Lung microvascular endothelial cell (primary cell): ENCODE results near the gene DHRS7C. TPM values are rescaled to one million over a fixed set of nuclear protein-coding genes. Genes with fewer than 3 reads are reported as not detected.

ENCODE experiments used
- DNase-seq, 2 donors: peaks; one replicate each; pipeline versions ENCODE4 v3.0.0 to v3.0.0-alpha.2; 2010; ENCODE audit warnings: low read depth in 2 of 2
- total RNA-seq: library from RNA; depleted of rRNA; stranded (reverse); fragments of >200 nt; gene quantifications from 2 replicates; pipeline ENCODE4 v1.2.1, GENCODE V29; 2014

The DHRS7C gene, protein sequence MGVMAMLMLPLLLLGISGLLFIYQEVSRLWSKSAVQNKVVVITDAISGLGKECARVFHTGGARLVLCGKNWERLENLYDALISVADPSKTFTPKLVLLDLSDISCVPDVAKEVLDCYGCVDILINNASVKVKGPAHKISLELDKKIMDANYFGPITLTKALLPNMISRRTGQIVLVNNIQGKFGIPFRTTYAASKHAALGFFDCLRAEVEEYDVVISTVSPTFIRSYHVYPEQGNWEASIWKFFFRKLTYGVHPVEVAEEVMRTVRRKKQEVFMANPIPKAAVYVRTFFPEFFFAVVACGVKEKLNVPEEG
- total RNA-seq: not detected in 2 replicates

DNA sequence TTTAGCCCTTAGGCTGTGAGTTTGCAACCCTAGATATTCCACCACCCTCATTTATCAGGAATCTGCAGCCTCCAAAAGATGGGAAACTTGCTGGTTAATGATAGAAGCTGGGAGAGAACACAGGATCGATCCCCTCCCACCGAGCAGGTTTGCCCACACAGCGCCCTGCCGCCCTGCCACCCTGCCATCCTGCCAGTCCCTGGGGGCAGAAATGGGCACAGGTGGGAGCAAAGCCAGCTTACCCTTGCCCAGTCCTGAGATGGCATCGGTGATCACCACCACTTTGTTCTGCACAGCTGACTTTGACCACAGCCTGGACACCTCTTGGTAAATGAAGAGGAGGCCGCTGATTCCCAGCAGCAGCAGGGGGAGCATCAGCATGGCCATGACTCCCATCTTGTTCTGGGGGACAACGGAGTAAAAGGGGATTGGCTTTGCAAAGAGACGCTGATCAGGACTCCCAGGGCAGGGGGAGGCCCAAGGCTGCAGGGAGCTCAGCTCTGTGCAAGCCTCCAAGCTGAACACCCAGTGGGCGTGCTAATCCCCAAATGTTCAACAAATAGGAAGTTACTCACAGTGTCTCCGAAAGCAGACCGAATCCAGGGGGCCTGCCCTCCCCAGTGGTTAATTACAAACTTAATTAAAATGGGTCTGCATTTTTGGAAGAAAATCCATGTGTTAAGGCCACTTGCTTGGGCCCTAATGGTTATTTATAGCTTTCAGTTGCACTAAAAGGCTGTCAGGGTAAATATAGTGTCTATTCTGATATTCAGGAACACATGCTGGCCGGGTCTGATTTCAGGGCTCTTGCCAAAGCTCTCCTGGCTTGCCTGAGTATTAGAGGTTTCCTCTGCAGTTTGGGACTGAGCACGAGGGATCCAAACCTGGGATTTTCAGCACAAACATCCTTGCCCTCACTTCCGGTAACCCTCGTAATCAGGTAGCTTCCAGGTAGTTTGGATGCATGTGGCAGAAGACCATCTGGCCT is at the start of gene DHRS7C:
DHRS7C (minus strand) TSS at position 704 of the 988 bp plus-strand sequence; CDS start at position 396, 308 bp downstream.
- no peak for DNase-seq

DNA sequence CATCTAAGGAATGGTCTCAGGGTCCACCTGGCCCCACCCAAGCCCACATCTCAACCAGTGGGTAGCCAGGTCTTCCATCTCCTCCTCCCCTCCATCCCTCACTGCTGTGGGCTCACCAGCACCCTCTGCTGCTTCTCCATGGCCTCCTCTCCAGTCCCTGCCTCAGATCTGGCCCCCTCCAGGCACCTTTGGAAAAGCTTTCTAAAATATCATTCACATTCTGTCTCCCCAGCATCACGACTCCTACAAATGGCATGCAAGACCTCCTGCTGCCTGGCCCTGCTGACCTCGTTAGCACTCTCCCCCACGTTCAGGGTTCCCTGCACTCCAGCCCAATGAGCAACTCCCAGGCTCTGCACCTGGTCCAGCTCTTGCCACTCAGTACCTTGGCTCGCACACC is 48.0 kb upstream of the DHRS7C start:
- DNase-seq: no peak

DNA sequence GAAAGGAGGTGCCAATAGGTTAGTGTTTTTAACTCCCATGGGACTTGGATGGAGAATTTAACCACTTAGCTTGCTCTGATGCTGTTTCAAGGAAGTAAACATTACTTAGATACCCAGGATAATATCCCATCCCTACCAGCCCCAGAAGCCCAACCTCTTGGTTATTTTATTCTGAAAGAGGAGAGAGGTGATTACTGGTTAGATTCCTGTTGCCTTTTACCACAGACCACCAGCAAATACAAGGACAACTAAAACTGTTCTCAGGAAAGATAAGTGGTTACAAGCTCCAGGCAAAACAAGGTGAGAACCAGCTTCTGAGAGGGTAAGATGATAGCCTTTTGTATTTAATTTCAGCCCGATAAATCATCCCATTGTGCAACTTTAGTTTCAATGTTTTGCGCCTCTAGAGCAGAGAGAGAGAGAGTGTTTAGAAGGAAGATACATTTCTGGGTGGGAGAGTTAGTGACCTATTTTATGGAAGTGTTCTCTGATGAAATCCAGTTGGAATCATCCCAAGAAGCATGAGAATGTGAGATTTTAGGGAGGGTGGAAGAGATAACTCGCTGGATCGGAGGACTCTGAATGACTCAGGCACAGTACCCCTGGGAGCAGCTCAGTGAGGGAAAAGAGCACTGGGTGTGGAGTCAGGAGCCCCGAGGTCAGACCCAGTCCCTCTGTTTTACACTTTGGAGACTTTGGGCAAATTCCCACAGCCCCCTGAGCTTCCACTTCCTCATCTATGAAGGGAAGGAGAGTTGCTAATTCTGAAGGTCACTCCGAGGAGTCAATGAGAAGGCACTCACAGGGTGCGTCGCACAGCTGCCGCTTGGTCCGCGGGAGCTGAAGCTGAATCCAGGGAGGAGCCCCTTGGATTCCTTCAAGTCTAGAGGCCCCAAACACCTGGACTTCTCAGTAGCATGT is 46.4 kb upstream of the DHRS7C start:
- no peak for DNase-seq

DNA sequence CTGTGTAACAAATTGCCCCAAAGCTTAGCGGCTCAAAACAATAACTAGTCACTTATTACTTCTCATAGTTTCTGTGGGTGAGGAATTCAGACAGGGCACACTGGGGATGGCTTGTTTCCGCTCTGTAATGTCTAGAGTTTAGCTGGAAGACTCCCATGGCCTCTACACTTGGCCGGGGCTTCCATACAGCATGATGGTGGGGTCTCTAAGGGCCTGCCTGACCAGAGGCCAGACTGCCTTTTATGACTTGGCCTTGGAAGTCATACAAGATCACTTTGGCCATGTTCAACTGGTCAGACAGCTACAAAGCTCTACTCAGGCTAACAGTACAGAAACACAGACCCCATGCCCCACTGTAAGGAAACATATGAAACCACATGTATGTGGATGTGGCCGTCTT is 42.5 kb upstream of the DHRS7C start:
- no peak for DNase-seq

DNA sequence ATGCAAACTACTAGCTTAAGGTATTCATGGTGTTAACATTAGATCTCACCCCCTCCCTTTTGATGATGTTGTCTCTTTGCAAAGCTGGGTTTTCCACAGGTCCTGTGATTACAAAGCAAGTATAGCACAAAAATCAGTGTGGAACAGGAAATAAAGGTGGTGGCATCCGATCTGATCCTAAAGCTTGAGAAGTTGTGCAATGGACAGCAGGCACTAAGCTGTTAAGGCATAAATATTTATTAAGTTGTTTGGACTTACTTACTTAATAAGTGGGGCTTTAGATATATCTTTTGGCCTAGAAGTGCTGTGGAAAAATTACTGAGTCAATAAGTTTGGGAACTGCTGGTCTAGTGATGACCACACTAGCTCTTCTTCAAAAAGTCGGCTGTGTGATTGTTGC is 39.3 kb upstream of the DHRS7C start:
- DNase-seq: no peak

DNA sequence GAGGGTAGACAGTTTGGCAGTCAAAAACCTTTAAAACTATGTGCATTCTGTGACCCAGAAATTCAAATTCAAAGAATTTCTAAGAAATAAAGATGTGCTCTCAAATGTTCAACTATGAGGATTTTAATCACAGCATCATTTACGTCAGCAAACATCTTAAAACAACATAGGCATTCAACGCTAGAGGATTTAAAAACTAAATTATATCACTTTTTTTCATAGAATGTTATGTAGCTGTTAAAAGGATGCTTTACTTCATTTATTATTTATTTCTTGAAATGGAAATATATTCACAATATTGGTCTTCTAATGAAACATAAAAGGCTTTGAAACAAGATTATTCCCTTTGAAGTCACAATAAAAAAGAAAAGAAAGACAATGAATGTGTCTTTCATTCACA is 38.0 kb upstream of the DHRS7C start:
- DNase-seq: no peak

DNA sequence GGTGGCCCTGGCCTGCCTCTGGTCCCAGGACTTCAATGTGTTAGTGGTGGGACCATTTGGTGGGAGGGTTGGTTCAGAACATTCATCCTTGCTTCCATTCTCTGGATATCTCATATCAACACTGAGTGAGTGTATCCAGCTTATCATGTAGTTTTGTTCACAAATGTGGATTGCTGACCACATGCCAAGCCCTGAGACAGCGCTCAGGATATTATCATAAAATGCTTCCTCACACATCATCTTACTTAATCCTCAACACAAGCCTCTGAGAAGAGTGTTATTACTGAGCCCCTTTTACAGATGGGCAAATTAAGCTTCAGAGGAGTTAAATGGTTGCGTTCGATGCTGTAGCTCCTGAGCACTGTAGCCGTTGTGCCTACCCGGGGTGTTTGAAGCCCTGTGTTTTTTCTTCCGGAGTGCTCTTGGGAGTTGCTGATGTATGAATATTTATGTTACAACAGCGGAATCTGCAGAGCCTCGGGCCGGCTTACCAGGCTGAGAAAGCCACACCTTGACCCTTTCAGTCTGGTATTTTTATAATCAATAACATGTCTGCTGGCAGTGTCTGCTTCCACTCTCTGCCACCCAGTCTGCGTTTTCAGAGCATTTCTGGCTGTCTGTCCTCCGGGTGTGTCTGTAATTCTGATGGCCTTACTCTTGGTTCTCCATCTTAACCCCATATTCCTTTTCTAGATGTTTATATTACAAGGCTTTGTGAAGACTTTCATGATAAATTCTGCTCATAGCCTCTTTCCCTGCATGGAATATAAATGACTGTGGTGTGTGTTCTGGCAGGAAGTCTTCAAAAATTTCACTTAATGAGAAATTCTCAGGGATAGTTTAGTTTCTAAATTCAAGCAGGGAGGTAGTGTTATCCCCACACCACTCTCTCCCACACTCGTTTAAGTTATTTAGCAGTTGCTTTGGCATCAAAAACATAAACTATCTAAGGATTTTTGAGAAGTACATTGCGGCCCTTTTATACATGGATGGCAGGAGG is 37.2 kb upstream of the DHRS7C start:
- DNase-seq: no peak

DNA sequence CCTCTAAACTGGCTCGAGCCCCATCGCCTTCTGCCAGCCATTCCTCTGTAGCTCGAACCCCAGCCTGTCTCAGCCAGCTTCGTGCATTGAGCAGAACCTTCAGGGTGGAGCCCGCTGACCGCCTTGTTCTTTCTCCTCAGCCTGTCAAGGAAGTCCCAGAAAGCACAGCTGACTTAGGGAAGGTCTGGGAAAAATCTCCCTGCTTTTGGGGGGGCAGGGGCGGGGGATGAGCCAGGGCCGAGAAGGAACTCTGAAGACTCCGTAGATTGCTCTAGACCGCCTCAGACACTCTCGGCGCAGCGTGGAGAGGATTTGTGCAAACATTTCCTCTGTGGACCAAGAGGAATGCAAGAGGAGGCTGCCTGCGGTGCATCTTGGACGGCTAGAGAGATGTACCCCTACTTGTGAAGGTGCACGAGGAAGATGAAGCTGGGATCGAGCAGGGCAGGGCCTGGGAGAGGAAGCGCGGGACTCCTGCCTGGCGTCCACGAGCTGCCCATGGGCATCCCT is 34.3 kb upstream of the DHRS7C start, which contains the start of gene GLP2R:
GLP2R (plus strand) TSS at position 284 of the 510 bp plus-strand sequence; CDS start at position 424, 140 bp downstream.
- DNase-seq: no peak

DNA sequence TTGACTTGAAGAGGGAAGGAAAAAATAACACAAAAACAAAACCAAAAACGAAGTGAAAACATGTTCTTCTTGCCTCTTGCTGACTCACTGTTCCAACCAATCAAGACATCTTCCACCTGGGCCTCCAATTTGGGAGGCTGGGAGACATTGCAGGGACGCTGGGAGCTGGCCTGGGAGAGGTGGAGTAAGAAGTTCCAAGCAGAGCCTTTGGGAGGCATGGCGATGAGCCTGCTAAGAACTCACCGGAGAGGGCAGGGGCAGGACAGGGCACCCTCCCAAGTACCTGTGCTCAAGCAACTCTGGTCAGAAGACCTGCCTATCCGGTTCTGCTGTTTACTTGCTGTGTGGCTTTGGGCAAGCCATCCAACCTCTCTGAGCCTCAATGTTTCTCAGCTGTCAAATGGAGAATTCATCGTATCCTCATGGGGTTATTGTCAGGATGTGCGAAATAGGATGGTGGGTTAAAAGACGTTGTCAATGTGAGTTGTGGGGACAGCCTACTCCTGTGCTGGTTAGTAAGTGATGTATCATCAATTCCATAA is 33.5 kb upstream of the DHRS7C start:
- DNase-seq: no peak

DNA sequence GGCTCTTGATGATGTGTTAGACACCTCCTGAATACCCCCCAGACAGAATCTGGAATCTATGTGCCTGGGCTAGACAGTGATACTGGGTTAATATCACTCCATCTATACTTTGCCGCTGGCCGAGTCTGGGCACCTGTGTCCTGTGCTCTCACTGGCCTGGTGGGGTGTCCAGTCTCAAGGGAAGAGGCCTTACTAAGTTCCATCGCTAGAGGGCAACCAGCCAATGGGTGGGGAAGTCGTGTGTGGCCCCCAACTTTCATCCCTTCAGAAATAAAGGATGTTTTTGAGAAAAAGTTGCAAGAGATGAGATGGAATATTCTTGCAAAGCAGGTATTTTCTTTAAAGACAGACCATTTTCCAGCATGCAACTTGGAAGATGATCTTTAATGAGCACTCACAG is 32.7 kb upstream of the DHRS7C start:
- no peak for DNase-seq

DNA sequence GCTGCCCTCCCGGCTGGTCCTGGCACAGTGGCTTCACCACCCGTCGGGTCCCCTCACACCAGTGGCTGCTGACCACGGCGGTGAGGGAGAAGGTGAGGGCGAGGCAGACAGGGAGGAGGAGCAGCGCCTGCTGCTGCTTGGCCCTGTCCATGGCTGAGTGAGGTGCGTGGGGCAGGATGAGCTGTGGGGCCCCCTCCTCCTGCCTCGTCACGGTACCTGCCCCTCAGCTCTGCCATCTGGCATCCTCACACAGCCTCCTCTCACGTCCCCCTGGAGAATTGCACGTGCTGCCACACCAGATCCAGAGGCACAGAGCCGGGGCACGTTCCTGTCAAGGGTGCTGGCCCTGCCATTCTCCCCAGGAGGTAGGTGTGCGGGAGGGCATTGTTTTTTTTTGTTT is 30.5 kb upstream of the DHRS7C start, which contains the start of gene GSG1L2:
GSG1L2 (minus strand) TSS at position 159 of the 400 bp plus-strand sequence; CDS start at position 151, 8 bp downstream.
- DNase-seq: no peak

DNA sequence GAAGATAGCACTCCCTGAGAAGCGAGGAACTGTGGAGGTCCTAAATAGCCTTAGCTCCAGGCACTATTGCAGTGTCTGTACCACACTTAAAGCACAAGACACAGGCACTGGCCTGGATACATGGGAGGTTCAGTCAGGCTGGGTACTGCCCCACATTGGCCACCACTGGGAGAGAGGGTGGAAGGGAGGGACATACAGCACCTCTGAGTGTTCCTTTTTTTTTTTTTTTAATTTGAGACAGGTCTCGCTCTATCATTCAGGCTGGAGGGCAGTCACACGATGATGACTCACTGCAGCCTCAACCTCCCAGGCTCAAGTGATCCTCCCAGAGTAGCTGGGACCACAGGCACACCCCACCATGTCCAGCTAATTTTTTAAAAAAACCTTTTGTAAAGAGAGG is 29.1 kb upstream of the DHRS7C start:
- DNase-seq: no peak

- DNase-seq: no peak
Observed at GRCh38 chr17:9818760-9819159, 27.4 kb upstream of the DHRS7C start.

DNA sequence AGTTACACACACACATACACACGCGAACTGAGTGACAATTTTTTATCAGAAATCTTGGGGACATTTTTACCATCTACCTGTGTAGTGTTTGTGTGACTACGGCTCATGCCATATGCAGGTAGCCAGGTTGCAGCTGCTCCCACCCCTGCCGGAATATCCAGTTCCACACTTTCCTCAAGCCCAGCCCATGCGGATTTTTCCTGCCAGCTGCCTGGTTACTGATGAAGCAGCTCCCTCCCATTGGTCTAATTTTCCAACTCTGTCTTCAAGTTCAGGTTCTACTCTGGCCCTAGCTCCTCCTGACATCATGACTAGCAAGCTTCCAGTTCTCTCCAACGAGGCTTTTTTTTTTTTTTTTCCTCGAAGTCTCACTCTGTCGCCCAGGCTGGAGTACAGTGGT is 25.7 kb upstream of the DHRS7C start:
- no peak for DNase-seq

- no peak for DNase-seq
Observed at GRCh38 chr17:9816472-9816871, 25.1 kb upstream of the DHRS7C start.

- no peak for DNase-seq
Observed at GRCh38 chr17:9814337-9814945, 23.0 kb upstream of the DHRS7C start.

GRCh38 chr17:9813166-9813565 is 21.8 kb upstream of the DHRS7C start:
- DNase-seq: no peak

- no peak for DNase-seq
Observed at GRCh38 chr17:9811537-9811936, 20.1 kb upstream of the DHRS7C start.

DNA sequence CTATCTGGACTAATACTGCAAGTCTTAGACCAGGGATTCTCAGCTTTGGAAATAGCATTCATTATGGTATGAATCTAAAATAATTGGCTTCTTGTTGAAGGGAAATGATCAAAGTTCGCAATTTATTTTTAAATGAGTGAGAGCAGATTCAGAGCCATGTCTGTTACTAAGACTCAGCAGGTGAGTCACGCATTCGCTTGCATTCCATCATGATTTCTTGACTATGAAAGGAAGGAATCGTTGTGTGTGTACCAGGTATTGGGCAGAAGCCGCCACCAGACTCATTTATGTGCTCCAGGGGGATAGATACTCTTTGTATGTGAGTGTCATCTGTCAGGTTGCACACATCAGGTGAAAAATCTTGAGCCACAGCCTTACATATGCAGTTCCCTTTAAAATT is 19.7 kb upstream of the DHRS7C start:
- no peak for DNase-seq
